HepG2 (cell line): ENCODE results near the gene PLEKHG4B. TPM values are rescaled to one million over a fixed set of nuclear protein-coding genes. Genes with fewer than 3 reads are reported as not detected.

Source experiments
- ATAC-seq: fragments of 200-7000 bp; cut with Tn5 transposase; 3 replicates; pipeline ENCODE4 v1.9.1; 2020; ENCODE audit warnings: mild to moderate bottlenecking, moderate library complexity
- BruUV-seq: library from RNA; stranded (reverse); fragments of 400-500 nt; replicated peaks from 2 replicates; lab custom pipeline; 2021; lab: Mats Ljungman, UMichigan
- CTCF ChIA-PET: fragments of 300-600 bp; formaldehyde crosslinking; extraction: SDS; loops from one replicate; lab custom pipeline; 2021; ENCODE audit warnings: low total read pairs, inconsistent platforms, low intra/inter-chr PET ratio; lab: Yijun Ruan, JAX
- POLR2A ChIA-PET: fragments of 350-600 bp; sonication (Branson Sonifier 250); formaldehyde crosslinking; loops from one replicate; lab custom pipeline; 2020; ENCODE audit warnings: antibody characterized with exemption, inconsistent platforms; lab: Yijun Ruan, JAX
- DNase-seq: peaks from one replicate; pipeline ENCODE4 v3.0.0-alpha.2; 2015; ENCODE audit warnings: low spot score
- FAIRE-seq: peaks from 3 replicates; lab custom pipeline; 2011; peaks lifted over from hg19 to GRCh38; lab: Jason Lieb, UNC
- H2AFZ ChIP-seq: one replicate; pipeline ENCODE4 v1.6.1; 2011; ENCODE audit warnings: low read length, inconsistent platforms
- H3K27ac ChIP-seq: fragments of 300-600 bp; 3 replicates; pipeline ENCODE4 v1.8.0; 2011; ENCODE audit warnings: mixed run types, mild to moderate bottlenecking, mixed read lengths, low read length, inconsistent platforms; ENCODE audit not compliant: insufficient read depth; ENCODE audit errors: extremely low read length
- H3K27me3 ChIP-seq, 2 experiments: fragments of 200-600 bp in 1 of 2; 2 replicates in 1 of 2; 3 replicates in 1 of 2; pipeline versions ENCODE4 v1.6.0 to v1.8.0; 2011; ENCODE audit warnings: low read length in 2 of 2, mild to moderate bottlenecking in 2 of 2, moderate library complexity in 2 of 2, inconsistent platforms in 1 of 2; ENCODE audit not compliant: insufficient read depth in 2 of 2, control insufficient read depth in 1 of 2
- H3K36me3 ChIP-seq, 2 experiments: fragments of 200-600 bp in 1 of 2; replicated peaks in 1 of 2; 2 replicates in 1 of 2; 3 replicates in 1 of 2; pipeline versions ENCODE4 v1.5.1 to v1.8.0; 2011; ENCODE audit warnings: low read length in 2 of 2, inconsistent platforms in 1 of 2; ENCODE audit not compliant: insufficient read depth in 2 of 2, control insufficient read depth in 1 of 2
- H3K4me1 ChIP-seq: 2 replicates; pipeline ENCODE4 v1.5.1; 2012; ENCODE audit warnings: low read length, inconsistent platforms; ENCODE audit not compliant: insufficient read depth
- H3K4me2 ChIP-seq: 2 replicates; pipeline ENCODE4 v1.6.0; 2011; ENCODE audit warnings: low read depth, low read length, inconsistent platforms
- H3K4me3 ChIP-seq, 3 experiments: fragments of 200-600 bp in 1 of 3; sonication (generic), shearing (Covaris generic) in 1 of 3; replicated peaks in 1 of 3; 2 replicates each; pipeline ENCODE4 v1.5.1; 2011 to 2016; ENCODE audit warnings: low read length in 3 of 3, inconsistent platforms in 2 of 3, low read depth in 2 of 3, mild to moderate bottlenecking in 2 of 3, control low read depth in 1 of 3, mixed read lengths in 1 of 3; ENCODE audit not compliant: insufficient read depth in 1 of 3
- H3K79me2 ChIP-seq: one replicate; pipeline ENCODE4 v1.6.1; 2011; ENCODE audit warnings: low read length, inconsistent platforms; ENCODE audit not compliant: insufficient read depth
- H3K9ac ChIP-seq: 2 replicates; pipeline ENCODE4 v1.6.0; 2011; ENCODE audit warnings: mild to moderate bottlenecking, low read depth, low read length, inconsistent platforms; ENCODE audit not compliant: insufficient read depth
- H3K9me3 ChIP-seq: 2 replicates; pipeline ENCODE4 v1.5.1; 2012; ENCODE audit warnings: mild to moderate bottlenecking, low read length
- H4K20me1 ChIP-seq: 2 replicates; pipeline ENCODE4 v1.6.0; 2011; ENCODE audit warnings: inconsistent platforms, mild to moderate bottlenecking, low read length, moderate library complexity; ENCODE audit not compliant: insufficient read depth
- ARID4A ChIP-seq: sonication (generic); formaldehyde crosslinking; IDR thresholded peaks from 2 replicates; pipeline ENCODE4 v1.5.0; 2020; ENCODE audit warnings: mild to moderate bottlenecking, missing genetic modification reagents, borderline replicate concordance
- BRD4 ChIP-seq: sonication (generic); formaldehyde crosslinking; IDR thresholded peaks from 2 replicates; pipeline ENCODE4 v1.4.0; 2020; ENCODE audit warnings: missing genetic modification reagents
- HOXA3 ChIP-seq: sonication (generic); formaldehyde crosslinking; IDR thresholded peaks from 2 replicates; pipeline ENCODE4 v1.5.0; 2020; ENCODE audit warnings: missing genetic modification reagents
- JARID2 ChIP-seq: sonication (generic); formaldehyde crosslinking; IDR thresholded peaks from 2 replicates; pipeline ENCODE4 v1.8.1; 2023; ENCODE audit warnings: missing genetic modification reagents, inconsistent platforms; ENCODE audit not compliant: insufficient replicate concordance
- MEIS2 ChIP-seq: sonication (generic); formaldehyde crosslinking; IDR thresholded peaks from 2 replicates; pipeline ENCODE4 v1.9.0; 2021; ENCODE audit warnings: mild to moderate bottlenecking, missing genetic modification reagents
- SIX4 ChIP-seq: sonication (generic); formaldehyde crosslinking; IDR thresholded peaks from 2 replicates; pipeline ENCODE4 v1.4.0; 2020; ENCODE audit warnings: missing genetic modification reagents
- SP5 ChIP-seq: IDR thresholded peaks from 2 replicates; pipeline ENCODE4 v1.6.1; 2016; ENCODE audit warnings: low read depth, borderline replicate concordance
- ZNF44 ChIP-seq: sonication (generic); formaldehyde crosslinking; IDR thresholded peaks from 2 replicates; pipeline ENCODE4 v1.5.1; 2020; ENCODE audit warnings: mild to moderate bottlenecking, missing genetic modification reagents
- ZNF570 ChIP-seq: sonication (generic); formaldehyde crosslinking; IDR thresholded peaks from 2 replicates; pipeline ENCODE4 v1.4.0; 2020; ENCODE audit warnings: mild to moderate bottlenecking, missing genetic modification reagents, borderline replicate concordance
- ZNF616 ChIP-seq: sonication (generic); formaldehyde crosslinking; IDR thresholded peaks from 2 replicates; pipeline ENCODE4 v1.5.0; 2020; ENCODE audit warnings: low read depth, mild to moderate bottlenecking, missing genetic modification reagents
- ZNF7 ChIP-seq: IDR thresholded peaks from 2 replicates; pipeline ENCODE4 v1.6.1; 2016; ENCODE audit warnings: missing biosample characterization, missing genetic modification reagents
- ZSCAN30 ChIP-seq: sonication (generic); formaldehyde crosslinking; IDR thresholded peaks from 2 replicates; pipeline ENCODE4 v1.5.0; 2020; ENCODE audit warnings: mild to moderate bottlenecking, missing genetic modification reagents
- WGBS: methylation state at CpG from one replicate; pipeline ENCODE4 v1.1.6; 2017; ENCODE audit warnings: low lambda C conversion rate; 5-methylcytosine and 5-hydroxymethylcytosine counted together
- in situ Hi-C: cut with HindIII; loops from 2 replicates; pipeline ENCODE4 v1.10.0; 2017; ENCODE audit warnings: low pct_unique_long_range_greater_than_20kb; ENCODE audit not compliant: extremely low pct_ligation_motif_present
- intact Hi-C: fragments of 100-400 bp; cut with micrococcal nuclease; formaldehyde crosslinking; loops from one replicate; pipeline ENCODE4 v1.10.0; 2022; ENCODE audit not compliant: unreplicated experiment
- polyA plus RNA-seq, 8 experiments: library from polyadenylated mRNA; depleted of rRNA in 3 of 8; stranded (reverse) in 7 of 8; unstranded in 1 of 8; fragments of >200 nt; fragmentation: Illumina TruSeq in 4 of 8; extraction: Trizol in 4 of 8; gene quantifications; 2 replicates each; pipeline versions ENCODE4 v1.2.1 to v1.2.3, GENCODE V29; 2011 to 2016; ENCODE audit warnings: low read depth in 4 of 8, missing spikeins in 1 of 8, mixed read lengths in 1 of 8; ENCODE audit not compliant: insufficient read depth in 1 of 8
- total RNA-seq, 5 experiments: library from RNA; depleted of rRNA; stranded (reverse); fragments of >200 nt; fragmentation: Illumina TruSeq; extraction: Trizol; gene quantifications; 2 replicates each; pipeline ENCODE4 v1.2.3, GENCODE V29; 2016; ENCODE audit warnings: low read depth in 1 of 5
- TF ChIP-seq, protein P1 (sequence below): sonication (generic); formaldehyde crosslinking; IDR thresholded peaks from 2 replicates; pipeline ENCODE4 v1.8.1; 2023; ENCODE audit warnings: missing genetic modification reagents, mild to moderate bottlenecking, borderline replicate concordance
- TF ChIP-seq, protein P2 (sequence below): fragments of 450-650 bp; IDR thresholded peaks from 2 replicates; pipeline ENCODE4 v1.6.1; 2017; ENCODE audit warnings: mild to moderate bottlenecking

Gene PLEKHG4B
- total and polyA plus RNA-seq, 2 of the 13 experiments (the other 11 are each of a cell fraction or from before 2014, with no cell fraction given): 0.09 TPM; not detected in 1

DNA sequence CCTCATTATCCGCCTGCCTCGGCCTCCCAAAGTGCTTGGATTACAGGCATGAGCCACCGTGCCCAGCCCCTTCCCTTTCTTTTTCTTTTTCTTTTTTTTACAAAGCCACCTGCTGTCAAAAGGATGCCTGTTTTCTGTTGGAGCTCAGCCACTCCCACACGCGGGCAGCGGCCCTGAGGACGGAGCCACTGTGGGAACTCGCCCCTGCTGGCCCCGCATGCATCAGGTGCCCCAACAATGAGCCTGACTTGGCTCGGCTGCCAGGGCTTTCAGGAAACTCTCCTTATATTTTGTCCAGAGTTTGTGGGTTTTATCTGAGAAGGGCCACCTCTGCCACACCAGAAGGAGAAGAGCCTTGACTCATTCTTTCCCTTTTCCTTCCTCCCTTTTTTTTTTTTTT is 62.3 kb downstream of the PLEKHG4B start:
- ATAC-seq (no peak), FAIRE-seq (no peak), DNase-seq (no peak)
- Histone ChIP-seq H3K79me2 (no peaks in the 10 kb centered on the region), H3K27me3 (peaks cover 6 to 52% of the 10 kb centered on the region in 2 experiments; a peak in 4 of 5 replicates), H3K4me3 (no peak overlapping the region), H4K20me1 (no peaks in the 10 kb centered on the region), H3K4me2 (no peak overlapping the region), H3K9ac (no peak overlapping the region), H3K9me3 (no peaks in the 10 kb centered on the region), H3K4me1 (no peaks in the 10 kb centered on the region), H3K27ac (no peak overlapping the region), H3K36me3 (no peaks in the 10 kb centered on the region), H2AFZ (no peak overlapping the region)
- BruUV-seq: no TSS peak
- intact Hi-C loops (no loop called here), in situ Hi-C loops (no loop called here)
- WGBS: 45% methylated on average over 10 of the region's 10 CpGs
- POLR2A ChIA-PET: no interaction called here
- CTCF ChIA-PET: no interaction called here
- no peak for TF ChIP-seq ZNF616 (CRISPR knock-in tag)
- TF ChIP-seq JARID2 (CRISPR knock-in tag): no peak
- no peak for TF ChIP-seq MEIS2 (CRISPR knock-in tag)
- TF ChIP-seq ARID4A (CRISPR knock-in tag): no peak
- TF ChIP-seq ZNF44: no peak
- no peak for TF ChIP-seq SIX4 (CRISPR knock-in tag)
- no peak for TF ChIP-seq ZSCAN30
- TF ChIP-seq, protein P1, sequence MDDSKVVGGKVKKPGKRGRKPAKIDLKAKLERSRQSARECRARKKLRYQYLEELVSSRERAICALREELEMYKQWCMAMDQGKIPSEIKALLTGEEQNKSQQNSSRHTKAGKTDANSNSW: no peak
- TF ChIP-seq ZNF7 (CRISPR knock-in tag): no peak
- TF ChIP-seq, protein P2, sequence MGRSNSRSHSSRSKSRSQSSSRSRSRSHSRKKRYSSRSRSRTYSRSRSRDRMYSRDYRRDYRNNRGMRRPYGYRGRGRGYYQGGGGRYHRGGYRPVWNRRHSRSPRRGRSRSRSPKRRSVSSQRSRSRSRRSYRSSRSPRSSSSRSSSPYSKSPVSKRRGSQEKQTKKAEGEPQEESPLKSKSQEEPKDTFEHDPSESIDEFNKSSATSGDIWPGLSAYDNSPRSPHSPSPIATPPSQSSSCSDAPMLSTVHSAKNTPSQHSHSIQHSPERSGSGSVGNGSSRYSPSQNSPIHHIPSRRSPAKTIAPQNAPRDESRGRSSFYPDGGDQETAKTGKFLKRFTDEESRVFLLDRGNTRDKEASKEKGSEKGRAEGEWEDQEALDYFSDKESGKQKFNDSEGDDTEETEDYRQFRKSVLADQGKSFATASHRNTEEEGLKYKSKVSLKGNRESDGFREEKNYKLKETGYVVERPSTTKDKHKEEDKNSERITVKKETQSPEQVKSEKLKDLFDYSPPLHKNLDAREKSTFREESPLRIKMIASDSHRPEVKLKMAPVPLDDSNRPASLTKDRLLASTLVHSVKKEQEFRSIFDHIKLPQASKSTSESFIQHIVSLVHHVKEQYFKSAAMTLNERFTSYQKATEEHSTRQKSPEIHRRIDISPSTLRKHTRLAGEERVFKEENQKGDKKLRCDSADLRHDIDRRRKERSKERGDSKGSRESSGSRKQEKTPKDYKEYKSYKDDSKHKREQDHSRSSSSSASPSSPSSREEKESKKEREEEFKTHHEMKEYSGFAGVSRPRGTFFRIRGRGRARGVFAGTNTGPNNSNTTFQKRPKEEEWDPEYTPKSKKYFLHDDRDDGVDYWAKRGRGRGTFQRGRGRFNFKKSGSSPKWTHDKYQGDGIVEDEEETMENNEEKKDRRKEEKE: no peak
- no peak for TF ChIP-seq ZNF570 (CRISPR knock-in tag)
- TF ChIP-seq SP5 (CRISPR knock-in tag): no peak
- no peak for TF ChIP-seq HOXA3 (CRISPR knock-in tag)
- TF ChIP-seq BRD4 (CRISPR knock-in tag): no peak
